HG03196 (cell line): ENCODE results near the gene GAB1.

Experiments used
- ATAC-seq: cut with Tn5 transposase; IDR thresholded peaks from one replicate; pipeline ENCODE4 v1.9.1; 2021; ENCODE audit not compliant: unreplicated experiment

Gene GAB1

DNA sequence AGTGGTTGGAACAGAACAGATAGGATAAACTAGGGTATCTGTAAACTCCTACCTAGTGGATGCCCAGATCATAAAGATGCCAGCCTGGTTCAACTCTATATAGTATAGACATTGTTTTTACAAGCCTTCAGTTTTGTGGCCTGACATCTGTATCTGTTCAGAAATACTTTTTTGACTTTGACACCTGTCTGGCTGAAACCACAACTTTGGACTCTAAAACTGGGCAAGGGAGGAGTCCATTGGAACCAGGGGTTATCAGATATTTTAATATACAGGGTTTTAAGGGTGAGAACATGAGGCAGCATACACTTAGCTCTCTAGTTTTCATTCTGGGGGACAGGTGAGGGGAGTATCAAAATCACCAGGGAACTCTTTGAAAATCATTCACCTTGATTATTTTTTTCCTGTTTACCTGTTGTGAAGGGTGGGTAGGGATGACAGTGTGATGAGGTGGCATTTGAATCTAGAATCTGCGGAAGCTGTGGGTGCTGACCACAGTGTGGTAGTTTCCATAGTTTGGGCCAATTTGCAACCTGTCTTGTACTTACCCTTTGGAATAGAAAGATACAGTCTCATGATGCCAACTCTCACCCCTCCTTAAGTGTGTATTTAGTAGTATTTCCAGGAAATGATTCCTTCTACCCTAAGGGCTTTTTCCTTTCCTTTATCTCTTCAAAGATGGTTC is 20.6 kb downstream of the GAB1 start:
- no peak for ATAC-seq

DNA sequence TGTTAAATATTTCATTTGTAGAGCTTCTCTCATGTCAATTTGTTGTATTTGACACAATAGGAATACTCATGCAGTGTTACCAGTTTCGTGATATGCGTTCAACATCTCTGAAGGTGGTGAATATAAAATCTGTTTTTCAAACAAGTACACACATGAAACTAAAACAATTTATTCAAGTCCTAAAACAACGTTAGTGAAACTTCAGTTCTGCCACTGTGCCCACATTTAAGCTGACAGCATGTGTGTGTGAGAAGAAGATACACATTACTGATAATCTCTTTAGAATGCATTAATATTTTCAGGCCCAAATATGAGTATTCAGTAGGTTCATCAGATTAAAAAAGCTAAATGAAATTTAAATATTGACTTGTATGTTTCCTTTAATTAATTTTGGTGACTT is 21.7 kb downstream of the GAB1 start:
- no peak for ATAC-seq

DNA sequence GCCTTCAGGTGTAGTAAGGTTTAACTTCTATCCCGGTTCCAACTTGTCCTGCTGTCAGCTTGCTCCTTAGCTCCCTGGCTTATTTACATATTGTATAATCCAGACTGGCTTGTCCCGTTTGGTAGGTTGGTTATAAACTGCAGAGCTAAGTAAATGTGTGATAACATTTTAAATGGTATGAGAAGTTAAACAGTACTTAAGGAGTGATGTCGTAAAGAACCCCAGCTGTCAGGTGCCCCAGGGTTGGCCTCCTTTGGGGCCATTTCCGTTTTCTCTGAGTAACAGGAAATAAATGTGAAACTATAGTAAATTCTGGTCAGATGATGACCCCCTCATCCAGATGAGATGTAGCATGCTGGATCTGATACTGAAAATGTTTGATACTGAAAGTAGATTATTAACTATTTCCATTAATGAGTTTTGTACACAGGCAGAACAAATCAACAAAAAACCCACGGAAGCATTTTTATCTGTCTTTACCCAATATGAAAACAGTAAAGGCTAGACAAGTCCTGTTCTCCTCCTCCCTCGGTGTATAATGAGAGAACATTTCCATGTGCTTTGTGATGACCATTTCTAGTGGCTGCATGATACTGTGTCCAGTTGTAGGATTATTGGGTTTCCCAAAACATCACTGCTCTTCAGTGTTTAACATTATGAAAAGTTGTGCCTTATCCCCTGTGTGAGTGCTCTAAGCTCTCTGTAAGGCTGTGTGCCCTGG is 22.4 kb downstream of the GAB1 start:
- ATAC-seq: peak; percentile 93

DNA sequence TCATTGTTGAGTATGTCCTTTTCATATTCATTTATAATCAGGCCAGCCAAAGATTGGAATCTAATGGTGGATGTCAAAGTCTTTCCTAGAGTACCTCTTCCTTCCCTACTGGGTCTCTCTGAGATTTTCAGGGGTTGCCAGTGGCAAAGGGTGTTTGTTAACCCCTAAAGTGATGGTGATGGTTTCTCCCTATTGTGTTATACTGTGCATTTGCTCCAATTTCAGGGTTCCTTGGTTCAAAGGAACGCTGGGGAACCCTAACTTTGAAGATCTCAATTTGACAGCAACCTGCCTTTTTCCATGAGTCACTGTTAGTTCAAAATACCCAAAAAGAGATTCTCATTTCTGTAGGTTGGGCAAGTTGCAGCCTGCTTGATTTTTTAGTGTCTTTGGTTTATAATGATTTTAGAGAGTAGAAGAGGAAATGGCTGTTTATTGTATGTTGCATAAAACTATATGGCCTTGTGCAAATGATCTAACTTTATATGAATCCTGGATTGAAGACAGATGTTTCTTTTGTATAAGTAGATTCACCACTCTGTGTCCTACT is 23.0 kb downstream of the GAB1 start:
- no peak for ATAC-seq

DNA sequence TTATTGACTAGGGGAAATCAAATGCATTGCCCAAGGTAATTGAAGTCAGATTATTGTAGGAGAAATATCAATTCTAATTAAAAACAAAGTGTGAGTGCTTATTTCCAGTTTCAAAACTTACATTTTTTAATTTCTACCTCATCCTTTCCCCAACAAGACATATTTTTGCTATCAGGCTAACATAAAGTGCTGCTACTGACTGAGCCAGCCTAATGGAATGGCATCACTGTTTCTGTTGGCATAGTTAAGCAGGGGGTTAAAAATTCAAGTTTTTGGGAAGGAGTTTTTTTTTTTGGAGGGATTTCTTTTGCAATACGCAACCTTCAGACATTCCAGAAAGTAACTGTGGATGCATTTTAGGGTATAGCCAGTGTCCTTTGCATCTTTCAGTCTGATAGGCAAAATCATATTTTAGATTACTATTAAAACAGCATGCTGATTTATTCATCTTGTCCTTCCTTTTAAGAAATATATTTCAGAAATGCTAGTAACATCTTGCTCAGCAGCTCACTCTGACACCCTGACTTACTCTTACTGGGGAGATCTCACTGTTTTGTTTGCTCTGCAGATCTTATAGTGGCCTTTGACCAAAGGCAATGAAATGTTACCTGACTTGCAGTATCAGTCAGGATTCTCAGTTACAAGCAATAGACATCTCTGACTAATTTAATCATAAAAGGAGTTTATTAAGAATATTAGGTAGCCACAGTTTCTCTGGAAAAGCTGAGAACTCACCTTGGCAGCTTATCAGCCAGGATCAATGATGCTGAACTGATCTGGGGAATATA is 24.4 kb downstream of the GAB1 start:
- ATAC-seq: no peak

DNA sequence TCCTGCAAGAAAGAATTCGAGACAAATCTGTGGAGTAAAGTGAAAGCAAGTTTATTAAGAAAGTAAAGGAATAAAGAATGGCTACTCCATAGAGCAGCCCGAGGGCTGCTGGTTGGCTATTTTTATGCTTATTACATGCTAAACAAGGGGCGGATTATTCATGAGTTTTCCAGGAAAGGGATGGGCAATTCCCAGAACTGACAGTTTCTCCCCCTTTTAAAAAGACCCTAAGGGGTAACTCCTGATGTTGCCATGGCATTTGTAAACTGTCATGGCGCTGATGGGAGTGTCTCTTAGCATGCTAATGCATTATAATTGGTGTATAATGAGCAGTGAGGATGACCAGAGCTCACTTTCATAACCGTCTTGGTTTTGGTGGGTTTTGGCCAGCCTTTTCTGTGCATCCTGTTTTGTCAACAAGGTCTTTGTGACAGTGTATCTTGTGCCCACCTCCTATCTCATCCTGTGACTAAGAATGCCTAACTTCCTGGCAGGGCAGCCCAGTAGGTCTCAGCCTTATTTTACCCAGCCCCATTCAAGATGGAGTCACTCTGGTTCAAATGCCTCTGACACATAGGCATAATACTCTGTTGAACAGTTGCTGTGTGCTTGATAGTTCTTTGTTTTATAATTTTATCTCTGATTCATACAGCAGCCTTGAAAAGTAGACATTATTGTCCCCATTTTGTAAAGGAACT is 25.8 kb downstream of the GAB1 start:
- no peak for ATAC-seq

DNA sequence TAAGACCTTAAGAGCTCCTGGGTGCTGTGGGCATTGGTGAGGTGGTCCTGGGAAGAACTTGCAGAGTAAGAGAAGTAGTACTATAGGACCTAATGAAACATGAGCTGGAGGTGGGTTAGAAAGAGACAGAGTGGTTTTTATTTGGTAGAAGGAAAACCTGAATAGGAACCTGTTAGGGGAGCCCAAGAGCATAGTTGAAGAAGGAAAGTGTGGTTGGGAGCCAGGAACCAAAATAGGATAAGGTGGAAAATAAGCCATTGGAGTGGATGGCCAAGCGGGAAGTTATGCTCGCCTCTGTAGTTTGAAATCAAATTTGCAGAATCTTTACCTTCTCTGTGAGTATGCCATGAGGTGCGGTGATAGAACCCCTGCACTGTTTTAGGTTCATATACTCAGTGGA is 26.7 kb downstream of the GAB1 start:
- no peak for ATAC-seq

DNA sequence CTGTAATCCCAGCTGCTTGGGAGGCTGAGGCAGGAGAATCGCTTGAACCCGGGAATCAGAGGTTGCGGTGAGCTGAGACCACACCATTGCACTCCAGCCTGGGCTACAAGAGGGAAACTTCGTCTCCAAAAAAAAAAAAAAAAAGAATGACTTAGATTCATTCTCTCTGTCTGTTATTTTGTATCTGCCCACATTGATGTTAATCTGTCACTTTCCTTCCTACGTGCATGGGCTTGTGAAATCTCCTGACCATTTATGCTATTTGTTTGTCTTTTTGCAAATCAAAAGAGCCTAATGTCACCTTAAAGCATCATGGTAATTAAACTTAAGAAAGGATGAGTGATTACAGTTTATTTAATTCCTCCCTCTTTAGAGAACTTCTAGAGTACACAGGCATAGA is 27.4 kb downstream of the GAB1 start:
- no peak for ATAC-seq

DNA sequence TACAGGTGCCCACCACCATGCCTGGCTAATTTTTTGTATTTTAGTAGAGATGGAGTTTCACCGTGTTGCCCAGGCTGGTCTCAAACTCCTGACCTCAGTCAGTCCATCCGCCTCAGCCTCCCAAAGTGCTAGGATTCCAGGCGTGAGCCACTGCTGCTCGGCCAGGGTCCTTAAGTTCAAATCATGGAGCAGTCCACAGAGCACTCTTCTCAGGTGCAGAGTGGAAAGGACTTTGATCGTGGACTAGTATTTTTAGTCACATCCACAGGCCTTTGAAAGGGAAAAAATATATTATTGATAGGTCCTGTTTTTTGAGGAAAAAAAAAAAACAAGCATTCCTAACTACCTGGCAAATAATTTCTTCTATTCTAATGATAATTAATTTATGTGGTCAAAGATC is 31.2 kb downstream of the GAB1 start:
- ATAC-seq: no peak

DNA sequence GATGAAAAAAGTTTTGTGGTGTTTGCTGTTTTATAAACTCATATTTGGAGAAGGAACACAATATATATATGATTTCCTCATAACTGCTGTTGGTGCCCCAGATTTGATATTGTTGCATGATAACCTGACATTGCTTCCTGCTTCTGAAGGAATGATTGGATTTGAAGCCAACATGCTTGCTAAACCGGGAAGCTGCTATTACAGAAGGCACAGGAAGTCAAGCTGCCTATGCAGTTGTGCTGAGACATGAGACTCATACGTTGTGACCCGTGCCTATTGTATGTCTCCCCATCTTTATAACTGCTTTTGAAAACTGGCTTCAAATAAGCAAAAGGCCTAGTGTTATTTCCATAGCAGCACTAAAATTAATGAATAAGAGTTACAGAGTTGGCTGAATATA is 32.9 kb downstream of the GAB1 start:
- ATAC-seq: no peak

DNA sequence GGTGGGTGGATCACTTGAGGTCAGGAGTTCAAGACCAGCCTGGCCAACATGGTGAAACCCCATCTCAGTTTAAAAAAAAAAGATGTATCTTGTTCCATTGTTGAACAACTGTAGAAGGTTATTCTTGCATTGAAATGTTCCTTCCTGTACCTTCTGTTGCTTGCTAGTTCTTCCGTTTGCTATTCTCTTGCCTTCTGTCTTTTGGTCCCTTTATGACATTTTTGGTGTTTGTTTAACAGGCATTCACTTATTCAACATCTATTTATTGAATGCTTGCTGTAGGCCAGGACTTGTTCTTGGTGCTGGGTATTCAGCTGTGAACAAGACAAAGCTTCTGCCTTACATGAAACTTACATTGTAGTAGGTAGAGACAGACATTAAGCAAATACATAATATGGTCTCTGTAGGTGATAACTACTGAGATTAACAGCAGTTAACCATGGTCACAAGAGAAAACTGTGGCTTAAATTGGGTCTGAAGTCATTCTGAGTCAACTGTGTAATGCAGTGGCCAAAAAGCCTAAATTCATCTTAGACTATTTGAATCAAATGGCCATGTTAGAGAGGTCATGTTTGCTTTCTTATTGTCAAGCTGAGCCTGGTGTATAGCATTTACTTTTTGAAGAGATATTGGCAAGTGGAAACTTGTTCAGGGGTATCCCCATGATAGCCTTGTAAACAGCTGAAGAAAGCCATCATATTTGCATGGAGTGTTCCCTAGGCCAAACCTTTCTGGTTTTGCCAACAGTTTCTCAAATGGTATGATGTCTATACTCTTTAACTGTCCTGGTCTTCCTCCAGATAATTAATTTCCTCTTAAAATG is 35.6 kb downstream of the GAB1 start:
- ATAC-seq: peak; percentile 47

DNA sequence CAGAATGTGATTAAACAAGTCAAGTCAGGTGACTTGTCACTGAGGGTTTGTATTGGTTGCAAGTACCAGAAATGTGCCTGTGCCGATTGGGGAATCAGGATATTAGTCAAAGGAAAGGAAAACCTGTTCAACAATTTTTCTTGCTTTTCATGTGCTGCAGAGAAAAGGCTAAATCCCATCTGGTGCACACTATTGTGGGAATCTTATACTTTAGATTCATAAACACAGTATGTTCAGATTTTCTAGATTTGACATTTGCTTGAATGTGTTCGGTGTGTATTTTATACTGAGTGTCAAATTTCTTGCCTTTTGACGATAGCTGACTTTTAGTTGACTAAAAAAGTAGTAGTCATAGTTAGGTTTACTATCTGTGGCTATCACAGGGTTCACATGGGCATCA is 37.6 kb downstream of the GAB1 start:
- no peak for ATAC-seq

DNA sequence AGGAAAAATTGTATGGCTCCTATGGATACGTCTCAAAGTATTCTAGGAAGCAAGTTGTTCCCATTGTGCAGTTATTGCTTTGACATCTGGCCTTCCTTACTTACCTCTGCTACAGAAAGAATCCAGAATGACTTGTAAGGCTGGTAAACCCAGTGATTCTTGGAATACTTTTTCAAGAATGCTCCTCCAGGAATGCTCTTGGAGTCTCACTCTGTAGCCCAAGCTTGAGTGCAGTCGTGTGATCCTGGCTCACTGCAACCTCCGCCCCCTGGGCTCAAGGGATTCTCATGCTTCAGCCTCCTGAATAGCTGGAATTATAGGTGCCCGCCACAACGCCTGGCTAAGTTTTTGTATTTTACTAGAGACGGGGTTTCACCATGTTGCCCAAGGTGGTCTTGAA is 38.1 kb downstream of the GAB1 start:
- ATAC-seq: no peak

DNA sequence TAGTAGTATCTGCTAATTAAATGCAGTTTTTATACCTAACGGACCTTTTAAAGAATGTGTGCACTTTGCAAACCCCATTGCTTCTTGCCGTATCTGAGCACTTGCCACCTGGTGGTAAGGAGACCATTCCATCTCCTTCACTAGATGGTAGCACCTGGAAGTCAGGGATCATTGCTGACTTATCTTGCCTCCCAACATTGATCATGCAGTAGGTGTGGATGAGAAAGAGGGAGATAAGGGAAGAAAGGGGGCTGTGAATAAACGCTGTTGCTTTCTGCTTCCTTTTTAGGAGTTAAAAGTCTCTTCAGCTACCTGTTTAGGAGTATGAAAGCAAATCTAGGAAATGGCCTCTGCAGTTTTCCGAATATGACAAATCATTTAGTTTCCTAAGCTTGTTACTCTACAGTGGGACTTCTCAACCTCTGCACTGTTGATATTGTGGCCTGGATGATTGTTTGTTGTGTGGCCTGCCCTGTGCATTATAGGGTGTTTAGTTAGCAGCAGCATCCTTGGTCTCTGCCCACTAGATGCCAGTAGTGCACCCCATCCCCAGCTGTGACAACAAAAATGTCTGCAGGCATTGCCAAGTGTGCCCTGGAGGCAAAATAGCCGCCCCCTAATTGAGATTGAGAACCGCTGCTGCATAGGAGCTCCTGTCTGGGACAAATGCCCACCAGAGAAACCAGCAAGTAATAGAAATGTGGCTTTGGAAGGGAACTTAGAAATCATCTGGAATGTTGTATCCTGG is 38.8 kb downstream of the GAB1 start:
- ATAC-seq: peak; percentile 37

DNA sequence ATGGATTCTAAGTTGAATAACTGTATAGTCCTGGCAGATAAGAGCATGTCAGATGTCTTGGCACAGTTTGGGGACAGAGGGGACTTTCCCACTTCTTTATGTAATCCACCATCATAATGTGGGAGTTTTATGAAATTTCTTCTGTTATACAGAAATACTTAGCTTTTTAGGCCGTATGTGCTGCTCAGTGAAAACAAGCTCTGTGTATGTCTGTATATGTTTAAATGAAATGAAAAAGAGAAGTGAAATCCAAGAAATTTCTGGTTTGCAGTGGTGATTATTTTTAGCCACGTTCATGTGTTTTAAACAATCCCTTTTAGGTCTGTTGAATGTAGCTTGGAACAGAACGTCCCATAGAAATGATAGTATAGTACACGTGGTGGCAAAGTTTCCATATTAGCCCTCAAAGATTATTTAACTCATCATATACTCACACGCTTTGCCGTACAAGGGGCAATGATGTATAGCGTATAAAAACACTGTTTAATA is 41.0 kb downstream of the GAB1 start:
- ATAC-seq: peak; percentile 56

DNA sequence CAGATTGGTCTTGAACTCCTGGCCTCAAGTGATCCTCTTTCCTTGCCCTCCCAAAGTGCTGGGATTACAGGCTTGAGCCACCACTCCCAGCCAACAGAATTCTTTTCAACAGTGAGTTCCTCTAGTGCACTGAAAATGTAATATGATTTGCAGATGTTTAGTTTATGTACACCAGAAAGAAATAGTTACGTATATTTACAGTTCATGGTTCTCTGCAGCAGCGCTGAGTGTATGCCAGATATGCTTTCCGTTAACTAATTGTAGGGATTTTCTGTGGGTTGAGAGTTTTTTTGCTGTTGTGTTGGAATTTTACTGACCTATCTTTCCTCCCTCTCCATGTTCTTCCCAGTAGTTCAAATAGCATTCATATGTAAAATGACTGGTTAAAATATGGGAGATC is 44.0 kb downstream of the GAB1 start:
- ATAC-seq: no peak

DNA sequence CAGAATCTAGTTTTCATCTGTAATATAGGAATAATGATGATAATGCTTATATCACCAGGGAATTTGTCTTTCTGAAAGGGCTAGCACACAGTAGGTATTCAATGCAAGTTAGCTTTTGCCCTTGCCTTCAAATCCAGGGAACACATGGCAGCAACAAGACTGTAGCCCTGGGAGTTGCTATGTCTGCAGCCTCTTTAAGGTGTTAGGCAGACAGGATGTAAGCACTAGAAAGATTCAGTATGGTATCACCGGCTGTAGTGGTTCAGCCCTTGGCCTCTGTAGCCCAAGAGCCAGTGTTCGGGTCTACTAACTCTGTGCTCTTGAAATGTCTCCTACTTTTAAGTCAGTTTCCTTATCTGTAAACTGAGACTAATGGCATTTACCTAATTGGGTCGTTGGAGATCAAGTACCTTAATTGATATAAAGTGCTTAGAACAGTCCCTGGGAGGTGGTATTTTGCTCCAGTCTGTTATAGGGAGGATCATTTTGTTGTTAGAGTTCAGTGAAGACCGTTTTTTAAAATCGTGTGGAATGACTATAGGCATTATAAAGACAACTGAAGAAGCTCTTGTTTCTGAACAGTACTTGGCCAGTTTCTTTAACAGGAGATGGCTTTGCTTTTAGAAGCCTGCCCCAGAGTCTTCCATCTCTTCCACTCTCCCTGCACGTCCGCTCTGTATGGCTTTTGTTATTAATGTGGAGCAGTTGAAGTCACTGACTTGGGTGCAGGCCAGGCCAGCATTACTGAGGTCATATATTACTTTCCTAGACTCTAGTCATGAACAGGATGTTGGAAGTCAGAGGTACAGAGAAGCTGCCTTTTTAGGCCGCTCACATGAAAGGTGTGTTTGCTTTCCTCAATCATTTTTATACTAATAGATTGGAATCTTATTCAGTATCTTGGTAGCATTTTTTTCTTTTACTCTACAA is 44.8 kb downstream of the GAB1 start:
- no peak for ATAC-seq

DNA sequence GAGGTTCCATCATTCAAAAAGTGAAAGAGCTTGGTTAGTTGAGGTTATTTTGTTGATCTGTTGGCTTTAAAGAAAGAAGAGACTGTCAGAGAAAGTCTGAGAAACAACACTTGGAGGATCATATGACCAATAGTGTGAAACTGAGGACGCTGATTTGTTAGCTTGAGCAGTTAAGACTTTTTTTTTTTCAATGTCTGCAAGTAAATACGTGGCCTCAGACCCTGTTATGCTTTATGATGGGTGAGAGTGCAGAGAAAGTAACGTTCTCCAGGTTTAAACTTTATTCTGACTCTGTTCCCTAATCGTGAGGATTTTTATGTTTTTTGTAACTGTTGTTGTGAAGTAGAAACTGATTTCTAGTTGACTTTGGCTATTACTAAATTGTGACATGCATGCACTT is 45.9 kb downstream of the GAB1 start:
- no peak for ATAC-seq
